GM18520 (cell line): ENCODE results near the gene C10orf95.

Experiments
- ATAC-seq: cut with Tn5 transposase; IDR thresholded peaks from one replicate; pipeline ENCODE4 v1.9.1; 2021; ENCODE audit not compliant: unreplicated experiment

Gene C10orf95

GRCh38 chr10:102403115-102403514 lies 48.2 kb downstream of the C10orf95 start:
- no peak for ATAC-seq

- ATAC-seq, result no peak
Observed at GRCh38 chr10:102402512-102402896, 48.8 kb downstream of the C10orf95 start.

GRCh38 chr10:102401735-102402511 lies 49.4 kb downstream of the C10orf95 start:
- no peak for ATAC-seq

DNA sequence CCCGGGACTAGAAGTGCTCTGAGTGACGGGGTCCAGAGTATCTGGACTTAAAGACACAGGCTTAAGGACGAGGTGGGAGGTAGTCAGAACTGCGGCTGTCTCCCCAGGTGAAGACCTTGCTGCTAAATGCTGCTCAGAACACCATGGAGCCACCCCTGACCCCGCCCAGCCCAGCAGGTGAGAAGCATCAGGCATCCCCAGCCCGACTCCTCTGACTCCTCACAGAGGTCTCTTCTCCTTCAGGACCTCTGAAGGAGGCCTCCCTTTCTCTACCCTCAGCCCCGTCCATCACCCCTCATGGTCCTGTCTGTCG lies 50.0 kb downstream of the C10orf95 start:
- no peak for ATAC-seq

DNA sequence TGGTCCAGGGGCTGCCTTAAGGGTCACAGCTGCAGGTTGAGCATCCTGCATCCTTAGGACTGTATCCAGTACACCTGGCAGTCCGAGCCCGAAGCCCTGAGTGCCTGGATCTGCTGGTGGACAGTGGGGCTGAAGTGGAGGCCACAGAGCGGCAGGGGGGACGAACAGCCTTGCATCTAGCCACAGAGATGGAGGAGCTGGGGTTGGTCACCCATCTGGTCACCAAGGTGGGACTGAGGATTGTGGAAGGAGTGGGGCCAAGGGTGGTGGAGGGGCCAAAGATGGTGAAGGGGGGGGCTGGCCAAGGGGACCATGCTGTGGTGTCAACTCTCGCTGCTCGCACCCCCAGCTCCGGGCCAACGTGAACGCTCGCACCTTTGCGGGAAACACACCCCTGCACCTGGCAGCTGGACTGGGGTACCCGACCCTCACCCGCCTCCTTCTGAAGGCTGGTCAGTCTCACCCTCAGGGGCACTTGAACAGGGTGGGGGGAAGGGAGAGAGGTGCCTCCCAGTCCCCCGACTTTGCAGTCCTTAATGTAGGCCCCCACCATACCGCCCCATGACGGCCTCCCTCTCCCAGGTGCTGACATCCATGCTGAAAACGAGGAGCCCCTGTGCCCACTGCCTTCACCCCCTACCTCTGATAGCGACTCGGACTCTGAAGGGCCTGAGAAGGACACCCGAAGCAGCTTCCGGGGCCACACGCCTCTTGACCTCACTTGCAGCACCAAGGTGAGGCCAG lies 50.6 kb downstream of the C10orf95 start:
- ATAC-seq, result no peak

GRCh38 chr10:102400076-102400475 lies 51.3 kb downstream of the C10orf95 start:
- ATAC-seq, result no peak
